Fibroblast of skin of left biceps (primary cell): ENCODE measurements around the gene TMEM35A.
"Not testable (repeated sequence)": the region's sequence is repeated elsewhere in the genome, so short reads cannot be mapped to it uniquely, and the experiment has no call there.

Source experiments
- DNase-seq, 2 experiments: peaks; one replicate each; pipeline ENCODE4 v3.0.0-alpha.2; 2013; ENCODE audit warnings: low read depth in 2 of 2

The TMEM35A gene

GRCh38 chrX:101078716-101079598 lies at the start of gene TMEM35A:
TMEM35A (plus strand) TSS chrX:101078879; CDS start chrX:101079003, 124 bp downstream.
- peak in 1 of 2 experiments; percentile 0 for DNase-seq

GRCh38 chrX:101029665-101030064 lies 49.0 kb upstream of the TMEM35A start:
- DNase-seq, result no peak

GRCh38 chrX:101037231-101037630 lies 41.4 kb upstream of the TMEM35A start:
- no peak for DNase-seq

GRCh38 chrX:101040197-101040596 lies 38.5 kb upstream of the TMEM35A start:
- DNase-seq, result no peak

GRCh38 chrX:101051153-101051548 lies 27.5 kb upstream of the TMEM35A start:
- DNase-seq, result no peak

GRCh38 chrX:101051549-101052302 lies 27.0 kb upstream of the TMEM35A start, which contains the start of gene TRMT2B:
TRMT2B (minus strand) TSS chrX:101052111; CDS start chrX:101042289, 9,822 bp downstream.
- DNase-seq, result peak; percentile 13 to 16

- DNase-seq, result not testable (repeated sequence)
Measured at GRCh38 chrX:101056551-101056950, 22.1 kb upstream of the TMEM35A start.

GRCh38 chrX:101057093-101057714 lies 21.5 kb upstream of the TMEM35A start:
- DNase-seq, result no peak

GRCh38 chrX:101062176-101062575 lies 16.5 kb upstream of the TMEM35A start:
- DNase-seq, result peak; percentile 23 to 33

GRCh38 chrX:101071582-101071981 lies 7.1 kb upstream of the TMEM35A start:
- no peak for DNase-seq

GRCh38 chrX:101079736-101080270 lies 1.1 kb downstream of the TMEM35A start:
- no peak for DNase-seq

GRCh38 chrX:101080326-101081124 lies 1.8 kb downstream of the TMEM35A start:
- DNase-seq, result no peak

- DNase-seq, result no peak
Measured at GRCh38 chrX:101081231-101081630, 2.6 kb downstream of the TMEM35A start.

- DNase-seq, result no peak
Measured at GRCh38 chrX:101091817-101092216, 13.1 kb downstream of the TMEM35A start.

- peak; percentile 77 to 80 for DNase-seq
Measured at GRCh38 chrX:101097546-101098453, 19.1 kb downstream of the TMEM35A start, which contains the start of gene CENPI. CENPI (plus strand) TSS chrX:101098204; CDS start chrX:101101071, 2,867 bp downstream.

GRCh38 chrX:101108284-101108683 lies 29.6 kb downstream of the TMEM35A start:
- peak; percentile 12 to 19 for DNase-seq

- DNase-seq, result no peak
Measured at GRCh38 chrX:101117701-101118100, 39.0 kb downstream of the TMEM35A start.

GRCh38 chrX:101136235-101136634 lies 57.6 kb downstream of the TMEM35A start:
- no peak for DNase-seq
